GM12875 (cell line): Measurements from ENCODE around the gene NAGK.
"Not testable (repeated sequence)": the region's sequence is repeated elsewhere in the genome, so short reads cannot be mapped to it uniquely, and the experiment has no call there.

Experiments
- H3K4me3 ChIP-seq: one replicate; pipeline ENCODE4 v1.5.1; 2011; ENCODE audit warnings: low read depth, low read length, control low read depth
- TF ChIP-seq, protein P1 (sequence below): IDR thresholded peaks from 2 replicates; pipeline ENCODE4 v1.5.1; 2011; ENCODE audit warnings: low read depth, mild to moderate bottlenecking, control low read depth, inconsistent platforms, low read length, moderate library complexity, borderline replicate concordance; ENCODE audit not compliant: insufficient read depth

Gene NAGK

DNA sequence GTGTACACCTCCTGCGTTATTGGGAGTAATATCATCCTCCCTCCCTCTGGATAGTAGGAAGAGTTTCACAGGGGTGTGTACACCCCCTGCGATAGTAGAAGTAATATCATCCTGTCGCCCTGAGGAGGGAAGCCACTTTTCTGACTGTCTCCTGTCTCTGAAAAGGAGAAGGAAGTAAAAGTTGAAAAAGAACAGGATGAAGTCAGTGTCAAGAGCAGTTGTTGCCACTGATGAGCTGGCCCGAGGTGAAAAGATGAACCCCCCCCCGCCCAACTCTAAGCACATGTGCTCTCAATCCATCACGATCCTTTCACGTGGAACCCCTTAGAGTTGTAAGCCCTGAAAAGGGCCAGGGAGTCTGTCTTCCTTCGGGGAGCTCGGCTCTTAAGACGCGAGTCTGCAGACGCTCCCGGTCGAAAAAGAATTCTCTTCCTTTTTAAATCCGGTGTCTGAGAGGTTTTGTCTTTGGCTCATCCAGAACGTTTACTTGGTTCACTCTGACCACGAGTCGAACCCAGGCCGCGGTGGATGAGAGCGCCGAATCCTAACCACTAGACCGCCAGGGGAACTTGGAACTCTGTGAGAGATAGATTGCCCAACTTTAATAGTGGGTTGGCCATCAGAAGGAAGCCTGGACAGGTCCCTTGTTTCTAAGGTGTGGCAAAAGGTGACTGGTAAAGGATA is 22.4 kb upstream of the NAGK start:
- H3K4me3 ChIP-seq: no peak overlapping the region
- TF ChIP-seq, protein P1, sequence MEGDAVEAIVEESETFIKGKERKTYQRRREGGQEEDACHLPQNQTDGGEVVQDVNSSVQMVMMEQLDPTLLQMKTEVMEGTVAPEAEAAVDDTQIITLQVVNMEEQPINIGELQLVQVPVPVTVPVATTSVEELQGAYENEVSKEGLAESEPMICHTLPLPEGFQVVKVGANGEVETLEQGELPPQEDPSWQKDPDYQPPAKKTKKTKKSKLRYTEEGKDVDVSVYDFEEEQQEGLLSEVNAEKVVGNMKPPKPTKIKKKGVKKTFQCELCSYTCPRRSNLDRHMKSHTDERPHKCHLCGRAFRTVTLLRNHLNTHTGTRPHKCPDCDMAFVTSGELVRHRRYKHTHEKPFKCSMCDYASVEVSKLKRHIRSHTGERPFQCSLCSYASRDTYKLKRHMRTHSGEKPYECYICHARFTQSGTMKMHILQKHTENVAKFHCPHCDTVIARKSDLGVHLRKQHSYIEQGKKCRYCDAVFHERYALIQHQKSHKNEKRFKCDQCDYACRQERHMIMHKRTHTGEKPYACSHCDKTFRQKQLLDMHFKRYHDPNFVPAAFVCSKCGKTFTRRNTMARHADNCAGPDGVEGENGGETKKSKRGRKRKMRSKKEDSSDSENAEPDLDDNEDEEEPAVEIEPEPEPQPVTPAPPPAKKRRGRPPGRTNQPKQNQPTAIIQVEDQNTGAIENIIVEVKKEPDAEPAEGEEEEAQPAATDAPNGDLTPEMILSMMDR: no peak

DNA sequence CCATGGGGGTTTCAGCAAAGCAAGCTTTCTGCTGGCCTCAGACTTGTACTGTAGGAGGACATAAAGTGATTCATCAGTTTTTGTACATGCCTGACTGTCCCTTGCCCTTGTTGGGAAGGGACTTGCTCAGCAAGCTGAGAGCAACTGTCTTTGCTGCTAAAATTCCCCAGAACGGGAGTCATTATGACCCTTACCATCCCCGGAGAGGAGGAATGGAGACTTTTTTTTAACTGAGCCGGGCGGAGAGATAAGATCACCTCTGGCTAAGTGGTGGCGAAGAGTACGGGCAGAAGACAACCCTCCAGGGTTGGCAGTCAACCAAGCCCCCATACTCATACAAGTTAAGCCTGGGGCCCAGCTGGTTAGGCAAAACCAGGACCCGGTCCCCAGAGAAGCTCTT is 20.4 kb upstream of the NAGK start:
- no peak overlapping the region for H3K4me3 ChIP-seq
- TF ChIP-seq, protein P1: no peak

DNA sequence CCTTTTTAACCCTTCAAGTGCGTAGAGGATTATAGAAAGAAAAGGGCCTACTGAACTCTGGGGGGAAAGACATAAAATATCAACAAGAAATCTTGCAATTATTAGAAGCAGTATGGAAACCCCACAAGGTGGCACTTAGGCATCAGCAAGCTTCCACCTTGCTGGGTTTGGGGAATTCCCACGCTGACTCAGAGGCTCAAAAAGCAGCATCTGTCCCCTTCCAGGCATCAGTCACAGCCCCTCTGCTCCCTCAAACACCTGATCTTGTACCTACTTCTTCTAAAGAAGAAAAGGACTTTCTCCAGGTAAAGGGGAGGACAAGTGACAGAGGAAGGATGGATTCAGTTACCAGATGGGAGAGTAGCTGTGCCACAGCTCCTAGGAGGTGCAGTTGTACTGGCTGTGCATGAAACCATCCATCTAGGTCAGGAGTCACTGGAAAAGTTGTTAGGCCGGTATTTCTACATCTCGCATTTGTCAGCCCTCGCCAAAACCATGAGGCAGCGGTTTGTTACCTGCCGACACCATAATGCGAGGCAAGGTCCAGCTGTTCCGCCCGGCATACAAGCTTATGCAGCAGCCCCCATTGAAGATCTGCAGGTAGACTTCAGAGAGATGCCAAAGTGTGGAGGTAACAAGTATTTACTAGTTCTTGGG is 18.6 kb upstream of the NAGK start:
- TF ChIP-seq, protein P1: peak; percentile 27; the same call in 1 of the 2 replicates
- not testable (repeated sequence) for H3K4me3 ChIP-seq

DNA sequence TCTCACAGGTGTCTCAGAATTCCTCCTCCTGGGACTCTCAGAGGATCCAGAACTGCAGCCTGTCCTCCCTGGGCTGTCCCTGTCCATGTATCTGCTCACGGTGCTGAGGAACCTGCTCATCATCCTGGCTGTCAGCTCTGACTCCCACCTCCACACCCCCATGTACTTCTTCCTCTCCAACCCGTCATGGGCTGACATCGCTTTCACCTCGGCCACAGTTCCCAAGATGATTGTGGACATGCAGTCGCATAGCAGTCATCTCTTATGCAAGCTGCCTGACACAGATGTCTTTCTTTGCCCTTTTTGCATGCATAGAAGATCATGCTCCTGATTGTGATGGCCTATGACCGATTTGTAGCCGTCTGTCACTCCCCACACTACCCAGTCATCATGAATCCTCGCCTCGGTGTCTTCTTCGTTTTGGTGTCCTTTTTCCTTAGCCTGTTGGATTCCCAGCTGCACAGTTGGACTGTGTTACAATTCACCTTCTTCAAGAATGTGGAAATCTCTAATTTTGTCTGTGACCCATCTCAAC is 13.2 kb upstream of the NAGK start:
- H3K4me3 ChIP-seq: not testable (repeated sequence)

DNA sequence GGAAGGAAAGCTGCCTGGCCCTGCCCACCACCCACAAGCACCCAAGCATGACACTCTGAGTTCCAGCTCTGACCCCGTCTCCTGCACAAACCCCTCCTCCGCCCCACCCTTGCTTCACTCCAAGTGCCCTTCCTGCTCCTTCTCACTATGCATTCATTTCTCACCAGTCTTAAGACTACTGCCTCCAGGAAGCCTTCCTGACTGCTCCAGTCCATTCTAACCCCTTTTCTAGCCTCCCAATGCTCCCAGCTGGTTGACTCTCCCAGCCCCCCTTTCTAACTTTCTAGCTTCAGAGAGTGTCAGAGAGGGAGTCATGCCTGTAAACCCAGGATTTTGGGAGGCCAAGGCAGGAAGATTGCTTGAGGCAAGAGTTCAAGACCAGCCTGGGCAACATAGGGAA is 8.2 kb upstream of the NAGK start:
- TF ChIP-seq, protein P1: no peak
- H3K4me3 ChIP-seq: no peak overlapping the region

DNA sequence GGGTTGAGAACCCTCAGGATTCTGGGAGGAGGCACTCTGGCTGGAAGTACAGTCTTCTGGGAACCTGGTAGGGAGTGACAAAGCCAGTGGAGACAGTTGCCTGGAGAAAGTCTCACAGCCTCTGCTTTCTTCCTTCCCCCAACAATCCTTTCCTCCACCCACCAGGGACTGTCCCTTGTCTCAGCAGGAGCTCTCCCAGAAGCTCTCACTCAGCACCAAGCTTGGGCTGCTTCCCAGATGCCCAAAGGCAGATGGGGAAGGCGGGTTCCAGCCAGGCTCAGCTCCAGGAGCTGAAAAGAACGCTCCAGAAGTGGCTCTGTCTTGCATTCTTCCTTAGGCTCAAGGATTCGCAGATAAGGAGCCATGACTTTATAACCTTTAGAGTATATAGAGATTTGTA is 7.6 kb upstream of the NAGK start:
- no peak overlapping the region for H3K4me3 ChIP-seq
- TF ChIP-seq, protein P1: no peak

DNA sequence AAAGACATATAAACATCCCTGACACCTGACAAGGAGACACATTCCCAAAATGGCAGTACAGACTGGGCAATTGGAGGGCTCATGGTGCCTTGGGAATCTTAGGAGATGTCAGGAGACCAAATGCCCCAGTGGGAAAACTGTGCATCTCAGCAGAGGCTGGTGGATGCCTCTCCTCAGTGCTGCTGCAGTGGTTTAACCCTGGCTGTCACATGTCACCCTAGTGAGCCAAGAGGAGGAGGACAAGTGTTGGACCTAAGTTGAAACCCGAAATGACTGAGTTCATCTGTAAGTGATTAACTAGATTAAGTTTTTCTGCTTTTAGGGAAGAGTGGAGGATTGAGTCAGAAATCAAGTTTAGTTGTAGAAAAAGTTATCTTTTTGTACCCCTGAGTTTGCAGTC is 5.2 kb upstream of the NAGK start:
- TF ChIP-seq, protein P1: no peak
- no peak overlapping the region for H3K4me3 ChIP-seq
